CD4-positive, alpha-beta T cell treated with Interleukin-12 subunit alpha and Interleukin-12 subunit beta, for 1 hour (primary cell): Measurements from ENCODE around the gene KMT2E.

Source experiments
- DNase-seq: peaks from one replicate; pipeline ENCODE4 v3.0.0-alpha.2; 2020

Gene KMT2E

DNA sequence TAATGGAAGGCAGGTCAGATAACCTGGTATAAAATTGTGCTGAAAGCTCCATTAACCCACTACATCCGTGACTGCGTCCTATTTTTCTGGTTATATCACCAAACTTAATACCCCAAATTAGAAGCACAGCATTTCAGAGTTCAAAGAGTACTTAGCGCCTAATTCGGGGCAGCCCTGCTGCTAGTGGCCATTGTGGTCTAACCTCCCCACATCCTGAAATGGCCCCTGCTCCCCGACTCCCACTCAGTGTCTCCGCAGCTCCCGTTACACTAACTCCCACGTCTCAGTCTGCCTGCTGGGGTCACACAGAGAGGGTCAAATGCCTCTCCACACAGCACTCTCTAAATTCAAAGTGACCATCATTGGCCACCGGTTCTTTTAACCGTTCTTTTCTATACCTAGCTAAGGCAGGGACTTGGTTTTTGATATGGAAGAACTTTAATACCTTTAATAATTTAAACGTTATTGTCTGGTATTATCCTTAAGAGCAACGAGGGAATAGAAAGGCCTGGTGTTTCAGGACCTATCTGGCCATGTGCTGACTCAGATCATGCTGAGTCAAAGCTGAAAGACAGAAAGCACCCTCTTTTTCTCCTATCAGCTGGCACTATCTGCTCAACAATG, 117.1 kb downstream of the KMT2E start:
- DNase-seq, result no peak

DNA sequence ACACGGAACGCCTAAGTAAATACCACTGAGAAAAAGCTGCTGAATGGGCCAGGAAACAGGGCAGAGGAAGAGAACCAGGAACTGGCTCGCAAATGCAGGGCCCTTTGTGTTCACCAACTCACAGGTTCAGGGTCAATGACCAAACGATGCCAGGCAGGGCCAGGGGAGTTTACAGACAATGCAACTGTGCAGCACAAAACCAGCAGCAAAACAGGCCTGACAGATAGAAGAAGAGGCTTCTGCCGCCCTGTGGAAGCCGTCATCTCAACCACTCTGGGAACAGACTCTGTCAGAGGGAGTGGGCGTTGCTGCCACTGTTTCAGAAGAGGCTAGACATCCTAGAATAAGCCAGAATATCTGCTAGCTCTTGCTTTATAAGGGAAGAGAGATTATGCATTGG, 117.9 kb downstream of the KMT2E start:
- DNase-seq, result no peak

DNA sequence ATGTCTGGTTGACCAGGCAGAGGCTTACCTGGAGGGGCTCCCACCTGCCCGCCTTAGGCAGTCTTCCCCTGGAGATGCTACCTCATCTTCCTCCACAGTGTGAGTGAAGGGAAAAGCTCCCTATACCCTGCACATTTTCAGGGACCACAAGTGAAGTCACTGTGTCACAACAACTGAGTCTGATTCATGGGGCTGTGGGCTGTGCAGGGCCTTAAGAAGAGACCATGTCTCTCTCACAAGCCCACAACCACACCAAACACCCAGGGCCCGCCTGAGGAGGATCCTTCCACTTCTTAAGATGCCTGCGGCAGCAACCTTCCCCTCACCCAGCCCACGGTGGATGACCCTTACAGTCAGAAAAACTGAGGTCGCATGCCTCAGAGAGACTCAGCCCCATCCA, 118.3 kb downstream of the KMT2E start:
- DNase-seq, result no peak

DNA sequence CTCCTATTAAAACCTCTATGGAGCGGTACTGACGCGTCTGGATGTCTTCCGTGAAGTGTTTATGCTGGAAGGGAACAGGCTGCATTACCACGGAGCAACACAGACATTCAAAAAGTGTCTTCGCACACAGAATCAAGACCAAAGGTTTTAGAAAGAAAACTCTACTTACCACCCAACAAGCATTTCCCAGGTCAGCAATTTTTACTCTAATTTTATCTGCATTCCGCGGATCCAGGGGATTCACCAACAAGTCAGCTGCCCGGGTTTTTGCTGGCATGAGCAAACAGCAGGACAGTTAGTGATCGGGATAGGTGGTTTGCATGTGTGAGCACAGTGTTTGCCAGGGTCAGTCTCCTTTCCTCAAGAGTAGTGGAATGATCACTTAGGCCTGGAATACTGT, 118.8 kb downstream of the KMT2E start:
- DNase-seq, result no peak

DNA sequence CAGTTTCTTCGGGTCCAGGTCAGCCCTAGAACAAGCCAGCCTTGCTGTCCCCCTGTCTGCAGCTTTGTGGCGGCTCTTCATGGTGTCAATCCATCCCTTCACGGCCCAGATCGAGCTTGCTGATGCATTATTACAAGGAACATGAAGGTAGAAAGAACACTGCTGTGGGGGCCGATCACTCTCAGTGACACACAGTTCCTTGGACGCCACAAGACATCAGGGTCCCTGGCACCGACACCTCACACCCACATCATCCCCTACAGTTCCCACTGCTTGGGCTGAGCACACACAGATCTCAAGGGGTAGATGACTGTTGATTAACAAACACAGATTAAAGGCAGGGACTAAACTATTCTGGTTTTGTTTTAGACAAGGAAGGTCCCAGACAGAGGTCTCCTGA, 119.4 kb downstream of the KMT2E start:
- no peak for DNase-seq

DNA sequence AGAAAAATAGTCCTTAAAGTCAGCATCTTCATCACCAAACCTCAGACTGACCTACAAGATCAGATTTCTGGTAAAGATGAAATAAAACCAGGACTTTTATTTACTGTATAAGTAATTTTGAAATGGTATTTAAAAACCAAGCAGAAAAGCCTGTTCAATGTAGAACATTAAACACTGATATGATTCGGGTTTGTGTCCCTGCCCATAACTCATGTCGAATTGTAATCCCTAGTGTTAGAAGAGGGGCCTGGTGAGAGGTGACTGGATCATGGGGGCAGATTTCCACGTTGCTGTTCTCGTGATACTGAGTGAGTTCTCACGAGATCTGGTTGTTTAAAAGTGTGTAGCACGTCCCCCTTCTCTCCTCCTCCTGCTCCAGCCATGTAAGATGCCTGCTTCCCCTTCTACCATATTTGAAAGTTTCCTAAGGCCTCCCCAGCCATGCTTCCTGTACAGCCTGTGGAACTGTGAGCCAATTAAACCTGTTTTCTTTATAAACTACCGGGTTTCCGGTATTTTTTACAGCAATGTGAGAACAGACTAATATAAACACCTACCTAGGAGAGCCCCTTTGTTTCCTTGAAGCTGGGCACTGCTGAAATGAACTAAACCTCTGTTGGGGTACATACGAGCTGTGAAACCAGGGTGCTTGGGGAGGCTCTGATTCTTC, 120.1 kb downstream of the KMT2E start:
- no peak for DNase-seq

DNA sequence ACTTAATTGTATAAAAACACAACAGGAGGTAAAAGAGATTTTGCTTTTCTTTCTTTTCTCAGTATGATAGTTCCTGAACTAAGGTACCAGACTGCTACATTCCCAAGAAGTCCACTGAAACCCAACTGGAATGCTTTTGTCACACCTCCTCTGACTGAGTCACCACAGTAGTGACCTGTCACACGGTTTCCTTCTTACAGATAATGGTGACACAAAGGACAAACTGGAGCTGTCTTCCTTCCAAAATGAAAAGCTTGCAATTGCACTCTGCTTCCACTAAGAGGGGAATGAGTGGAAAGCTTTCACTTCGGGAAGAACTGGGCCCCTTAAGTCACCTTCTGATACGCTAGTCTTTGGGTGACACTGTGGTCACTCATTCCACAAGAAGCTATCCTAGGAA, 122.2 kb downstream of the KMT2E start:
- DNase-seq, result no peak

DNA sequence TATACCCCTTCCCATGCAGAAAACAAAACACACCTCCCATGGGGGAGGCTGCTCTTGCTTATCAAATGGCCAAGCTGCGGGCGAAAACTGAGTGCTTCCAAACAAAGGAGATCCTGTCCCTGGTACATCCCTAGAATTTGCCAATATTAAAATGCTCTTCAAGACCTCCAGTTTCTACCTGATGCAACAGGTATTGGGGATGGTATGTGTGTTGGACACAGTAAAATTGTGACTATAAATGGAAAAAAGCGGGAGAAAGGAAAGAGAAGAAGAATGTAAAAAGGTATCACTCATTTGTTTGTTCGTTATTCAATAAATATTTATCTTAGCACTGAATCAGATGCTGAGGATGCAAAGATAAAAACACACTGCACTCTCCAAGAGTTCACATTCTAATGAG, 123.9 kb downstream of the KMT2E start:
- DNase-seq, result no peak

DNA sequence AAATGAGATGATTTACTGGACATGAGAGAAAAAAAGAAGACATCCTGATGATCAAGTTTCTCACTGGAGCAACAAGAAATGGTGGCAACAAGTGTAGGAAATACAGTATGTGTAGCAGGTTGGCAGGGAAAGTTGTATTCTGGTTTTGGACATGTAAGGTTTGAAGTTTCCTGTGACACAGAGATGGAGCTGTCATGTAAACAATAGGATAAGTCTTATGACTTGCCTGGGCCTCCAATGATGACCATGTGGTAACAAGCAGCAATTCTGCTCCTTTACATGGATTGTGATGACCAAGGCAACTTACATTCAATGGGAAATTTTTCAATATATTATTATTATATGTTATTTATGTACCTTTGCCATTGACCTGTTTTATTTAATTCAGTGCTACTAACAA, 125.4 kb downstream of the KMT2E start:
- DNase-seq, result no peak

DNA sequence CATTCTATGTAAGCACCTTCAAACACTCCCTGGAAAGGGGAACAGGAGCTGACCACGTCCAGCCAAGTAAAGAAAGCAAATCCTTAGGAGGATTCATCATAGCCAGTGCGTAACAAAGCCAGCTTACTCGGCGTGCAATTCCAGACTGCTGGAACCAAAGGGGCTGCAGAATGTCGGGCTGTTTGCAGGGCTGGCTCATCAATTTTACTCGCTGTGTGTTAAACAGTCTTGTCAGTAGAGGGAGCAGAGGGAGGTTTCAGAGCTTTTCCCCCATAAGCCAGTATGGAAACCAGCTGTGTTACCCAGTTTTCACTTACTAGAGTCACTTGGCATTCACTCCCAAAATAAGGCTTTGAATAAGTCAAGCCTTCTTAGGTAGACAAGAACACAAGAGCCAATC, 127.1 kb downstream of the KMT2E start:
- DNase-seq, result peak; percentile 15

DNA sequence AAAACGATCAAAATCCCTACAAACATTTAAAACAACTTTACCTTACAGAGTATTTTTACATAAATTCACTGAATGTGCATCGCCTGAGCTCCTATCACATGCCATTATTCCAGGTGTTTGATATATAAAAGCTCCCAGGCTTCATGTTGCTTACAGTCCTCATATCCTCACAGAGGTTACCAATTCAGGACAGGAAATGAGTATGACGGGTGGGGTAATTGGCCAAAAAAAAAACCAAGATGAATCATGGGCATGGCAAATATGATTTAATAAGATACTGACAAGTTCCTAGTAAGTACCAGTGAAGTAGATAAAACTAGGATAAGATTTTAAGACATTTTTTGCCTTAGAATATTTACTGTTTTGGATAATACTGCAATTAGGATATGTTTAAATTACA, 135.8 kb downstream of the KMT2E start:
- DNase-seq, result no peak

DNA sequence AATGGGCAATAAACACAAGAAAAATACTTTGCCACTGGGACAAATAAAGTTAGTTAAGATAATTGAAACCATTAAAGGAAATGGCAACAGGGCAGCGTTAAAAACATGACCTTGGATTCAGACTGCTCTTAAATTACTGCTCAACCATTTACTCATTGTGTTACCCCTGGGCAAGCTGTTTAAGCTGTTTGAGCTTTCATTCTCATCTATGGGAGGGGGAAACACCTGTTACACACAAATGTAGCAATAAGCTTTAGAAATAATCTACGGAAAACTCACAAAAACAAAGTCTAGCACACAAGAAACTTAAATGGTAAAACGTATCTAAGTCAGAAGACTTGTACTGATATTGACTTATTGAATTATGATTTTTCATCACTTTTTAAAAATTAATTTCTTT, 137.1 kb downstream of the KMT2E start:
- DNase-seq, result no peak

DNA sequence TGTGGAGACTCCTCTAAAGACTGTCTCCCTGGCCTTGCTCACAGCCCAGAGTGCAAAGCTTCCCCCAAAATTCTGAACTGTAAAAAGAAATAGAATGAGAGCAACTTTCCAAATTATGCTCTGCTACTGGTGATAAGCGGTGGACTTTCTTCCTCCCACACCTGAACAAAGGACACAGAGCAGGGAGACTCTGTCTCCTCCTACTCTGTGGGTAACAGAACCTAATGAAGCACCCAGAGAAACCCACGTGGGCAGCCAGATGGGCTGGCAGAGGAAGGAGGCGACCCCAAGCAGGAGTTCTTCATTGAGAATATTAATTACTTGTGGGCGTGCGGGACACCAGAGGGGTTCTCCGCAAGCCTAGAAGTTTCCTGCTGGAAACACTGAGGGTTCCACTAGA, 139.5 kb downstream of the KMT2E start:
- DNase-seq, result no peak

DNA sequence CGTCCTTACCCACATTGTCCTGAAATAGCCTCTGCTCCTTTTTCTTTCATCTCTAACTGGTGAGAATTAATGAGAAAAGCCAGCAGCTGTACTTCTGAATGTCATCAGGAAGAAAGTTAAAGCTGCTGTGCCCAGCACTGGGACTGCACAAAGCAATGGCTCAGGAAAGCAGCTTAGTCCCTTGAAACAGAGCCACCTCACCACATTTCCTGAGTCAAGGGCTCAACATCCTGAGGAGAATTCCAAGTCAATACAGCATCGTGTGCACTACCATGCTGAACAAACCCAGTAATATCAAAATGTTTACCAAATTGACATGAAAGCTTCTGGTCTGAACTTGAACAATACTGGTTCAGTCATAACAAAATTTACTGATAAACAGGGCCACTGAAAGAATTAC, 140.1 kb downstream of the KMT2E start:
- no peak for DNase-seq

DNA sequence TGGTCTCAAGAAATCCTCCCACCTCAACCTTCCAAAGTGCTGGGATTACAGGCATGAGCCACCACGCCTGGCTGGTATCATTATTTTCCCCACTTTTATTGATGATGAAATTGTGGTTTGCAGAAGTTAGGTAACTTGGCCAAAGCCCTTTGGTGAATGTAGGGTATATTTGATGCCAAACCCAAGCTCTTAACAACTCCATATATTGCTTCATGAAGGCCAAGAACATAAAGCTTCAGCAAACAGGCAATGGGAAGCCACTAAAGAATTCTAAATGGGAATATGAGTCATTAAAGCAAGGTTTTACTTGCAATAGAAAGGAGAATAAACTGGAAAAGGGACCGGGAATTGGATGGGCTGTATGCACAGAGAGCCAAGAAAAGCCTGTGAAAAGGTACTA, 142.7 kb downstream of the KMT2E start:
- DNase-seq, result no peak

DNA sequence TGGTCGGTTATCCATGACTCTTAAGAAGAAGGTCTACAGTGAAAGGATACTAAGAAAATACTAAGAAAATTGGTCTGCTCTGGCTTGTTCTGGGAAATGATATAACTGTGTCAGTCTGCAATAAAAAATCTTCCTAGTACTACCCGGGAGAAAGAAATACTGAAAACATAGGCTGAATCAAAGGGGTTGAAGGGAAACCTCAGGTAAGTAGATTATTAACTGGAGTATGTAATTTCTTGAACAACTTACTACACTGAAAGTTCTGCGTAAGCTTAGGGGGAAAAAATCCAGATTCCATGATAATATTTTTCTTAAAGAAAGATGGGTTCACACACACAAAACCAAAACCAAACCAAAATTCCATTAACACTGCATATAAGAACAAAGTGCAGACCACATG, 143.3 kb downstream of the KMT2E start:
- DNase-seq, result no peak

DNA sequence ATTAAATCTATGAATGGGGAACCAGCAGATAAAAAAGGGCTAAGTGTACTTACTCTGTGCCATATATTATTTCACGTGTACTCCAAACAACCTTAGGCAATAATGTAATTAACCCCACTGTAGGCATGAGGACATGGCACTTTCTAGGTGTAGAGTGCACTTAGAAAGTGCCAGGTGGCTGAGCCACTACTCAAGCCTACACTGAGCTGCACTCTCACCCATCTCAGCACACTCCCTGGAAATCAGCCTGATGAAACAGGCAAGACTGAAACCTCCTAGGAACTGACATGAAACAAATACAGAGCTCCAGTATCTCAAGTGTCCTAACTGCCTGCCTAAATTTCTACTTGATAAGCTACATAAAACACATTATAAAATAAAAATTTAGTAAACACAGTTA, 147.4 kb downstream of the KMT2E start:
- DNase-seq, result no peak
